ENCODE data around the gene CEP126.

Gene CEP126

GRCh38 chr11:101894505-101894904, 20.3 kb upstream of the CEP126 start:
- H3K9me3 ChIP-seq (ENCODE audit: control insufficient read depth, insufficient read depth, low read depth, low read length), result no peaks in the 10 kb centered on the region
- ChIA-PET POLR2A (no interaction called here), CTCF (no interaction called here)
- TF ChIP-seq ZNF211 (tag by site-specific recombination; IDR thresholded peaks at IDR 0.05; ENCODE audit: low read depth) (no peak), SCRT1 (tag by site-specific recombination; IDR thresholded peaks at IDR 0.05; ENCODE audit: borderline replicate concordance) (no peak), KLF9 (tag by site-specific recombination; IDR thresholded peaks at IDR 0.05; ENCODE audit: low read depth) (no peak)
- no peaks in the 10 kb centered on the region for H3K36me3 ChIP-seq (ENCODE audit: control insufficient read depth in 2 of 2, insufficient read depth in 1 of 2, low read length in 2 of 2)
- no peak overlapping the region for H3K27ac ChIP-seq (ENCODE audit: extremely low read depth, low read depth, low read length)
- H3K4me3 ChIP-seq (ENCODE audit: low read depth, low read length), result no peak overlapping the region
- no peaks in the 10 kb centered on the region for H3K4me1 ChIP-seq (ENCODE audit: control insufficient read depth, insufficient read depth, low read length)

- Histone ChIP-seq H3K27ac (ENCODE audit: extremely low read depth, low read depth, low read length) (no peak overlapping the region), H3K4me1 (ENCODE audit: control insufficient read depth, insufficient read depth, low read length) (no peaks in the 10 kb centered on the region), H3K36me3 (ENCODE audit: control insufficient read depth in 2 of 2, insufficient read depth in 1 of 2, low read length in 2 of 2) (no peaks in the 10 kb centered on the region), H3K9me3 (ENCODE audit: control insufficient read depth, insufficient read depth, low read depth, low read length) (no peaks in the 10 kb centered on the region), H3K4me3 (ENCODE audit: low read depth, low read length) (no peak overlapping the region)
- POLR2A ChIA-PET, result no interaction called here
- TF ChIP-seq ZBTB8A (tag by site-specific recombination; IDR thresholded peaks at IDR 0.05) (no peak), ZSCAN4 (tag by site-specific recombination; IDR thresholded peaks at IDR 0.05) (no peak), ZFP3 (tag by site-specific recombination; IDR thresholded peaks at IDR 0.05; ENCODE audit: low read depth) (no peak), ZBTB17 (tag by site-specific recombination; IDR thresholded peaks at IDR 0.05) (no peak), ZNF2 (tag by site-specific recombination; IDR thresholded peaks at IDR 0.05) (no peak), WT1 (tag by site-specific recombination; IDR thresholded peaks at IDR 0.05) (no peak), KLF10 (tag by site-specific recombination; IDR thresholded peaks at IDR 0.05) (no peak), KLF9 (tag by site-specific recombination; IDR thresholded peaks at IDR 0.05; ENCODE audit: low read depth) (no peak), ZNF530 (tag by site-specific recombination; IDR thresholded peaks at IDR 0.05; ENCODE audit: low read depth) (no peak), PBX3 (CRISPR knock-in tag; IDR thresholded peaks at IDR 0.05) (no peak), ZBTB49 (tag by site-specific recombination; IDR thresholded peaks at IDR 0.05; ENCODE audit: low read depth) (no peak), ZNF223 (tag by site-specific recombination; IDR thresholded peaks at IDR 0.05) (no peak), ZNF626 (tag by site-specific recombination; IDR thresholded peaks at IDR 0.05) (no peak), ZNF184 (tag by site-specific recombination; IDR thresholded peaks at IDR 0.05) (no peak), ZNF670 (tag by site-specific recombination; IDR thresholded peaks at IDR 0.05; ENCODE audit: low read depth) (no peak), MEIS1 (CRISPR knock-in tag; IDR thresholded peaks at IDR 0.05; ENCODE audit: borderline replicate concordance) (no peak)
- CTCF ChIA-PET, result interaction anchor here (0.7 to 1.2 kb wide), 2 partner anchors 28 to 99 kb away, joined by 3 to 5 read pairs; no protein-coding TSS in a partner anchor
These were observed 7.0 kb upstream of the CEP126 start for GRCh38 chr11:101907815-101908214.

DNA sequence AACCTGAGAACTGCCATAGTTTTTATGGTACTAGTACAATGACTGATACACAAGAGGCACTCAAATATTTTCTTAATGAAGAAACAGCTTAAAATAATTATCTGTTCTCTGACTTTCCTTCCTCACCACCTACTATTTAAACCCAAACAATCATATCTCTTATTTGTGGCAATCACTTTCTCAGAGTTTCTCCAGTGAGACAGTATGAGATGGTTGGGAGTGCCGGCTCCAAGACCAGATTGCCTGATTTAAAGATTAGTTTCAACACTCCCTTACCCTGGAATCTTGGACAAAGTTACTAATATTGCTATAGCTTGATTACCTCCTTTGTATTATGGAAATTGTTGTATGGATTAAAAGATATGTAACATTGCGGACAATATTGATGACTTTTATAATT, 5.7 kb upstream of the CEP126 start:
- Histone ChIP-seq H3K27ac (ENCODE audit: extremely low read depth, low read depth, low read length) (no peak overlapping the region), H3K36me3 (ENCODE audit: control insufficient read depth in 2 of 2, insufficient read depth in 1 of 2, low read length in 2 of 2) (no peaks in the 10 kb centered on the region), H3K4me1 (ENCODE audit: control insufficient read depth, insufficient read depth, low read length) (peaks cover 6% of the 10 kb centered on the region; the same call in 1 of the 2 replicates), H3K9me3 (ENCODE audit: control insufficient read depth, insufficient read depth, low read depth, low read length) (no peaks in the 10 kb centered on the region), H3K4me3 (ENCODE audit: low read depth, low read length) (no peak overlapping the region)
- TF ChIP-seq SP2 (tag by site-specific recombination; IDR thresholded peaks at IDR 0.05) (no peak), ZBTB1 (tag by site-specific recombination; IDR thresholded peaks at IDR 0.05) (no peak), ZNF785 (tag by site-specific recombination; IDR thresholded peaks at IDR 0.05) (no peak), ZNF544 (tag by site-specific recombination; IDR thresholded peaks at IDR 0.05) (no peak), ZNF433 (tag by site-specific recombination; IDR thresholded peaks at IDR 0.05; ENCODE audit: low read depth) (no peak), ZNF626 (tag by site-specific recombination; IDR thresholded peaks at IDR 0.05) (no peak), ZNF302 (tag by site-specific recombination; IDR thresholded peaks at IDR 0.05; ENCODE audit: low read depth) (no peak), ZNF677 (tag by site-specific recombination; IDR thresholded peaks at IDR 0.05) (no peak), ZNF211 (tag by site-specific recombination; IDR thresholded peaks at IDR 0.05; ENCODE audit: low read depth) (no peak), ZNF426 (tag by site-specific recombination; IDR thresholded peaks at IDR 0.05) (no peak)
- ChIA-PET POLR2A (no interaction called here), CTCF (no interaction called here)

All from HEK293 (cell line).